BLaER1 treated with 17β-estradiol and CSF1 and Interleukin-3, amounts not matched to agents 10 nM and 100 nM (cell line): ENCODE data around the gene NPHP4.

Experiments used
- H3K27ac ChIP-seq, 11 experiments: shearing (Covaris generic); formaldehyde crosslinking; 2 replicates each; pipeline ENCODE4 v1.8.1; 2022
- H3K27me3 ChIP-seq, 11 experiments: shearing (Covaris generic); formaldehyde crosslinking; 2 replicates each; pipeline ENCODE4 v1.8.1; 2022
- H3K36me3 ChIP-seq, 11 experiments: shearing (Covaris generic); formaldehyde crosslinking; 2 replicates each; pipeline ENCODE4 v1.8.1; 2022
- H3K4me1 ChIP-seq, 10 experiments: shearing (Covaris generic); formaldehyde crosslinking; 2 replicates each; pipeline ENCODE4 v1.8.1; 2022
- H3K4me2 ChIP-seq, 11 experiments: shearing (Covaris generic); formaldehyde crosslinking; 2 replicates each; pipeline ENCODE4 v1.8.1; 2022
- H3K4me3 ChIP-seq, 10 experiments: shearing (Covaris generic); formaldehyde crosslinking; 2 replicates each; pipeline ENCODE4 v1.8.1; 2022
- H3K9ac ChIP-seq, 11 experiments: shearing (Covaris generic); formaldehyde crosslinking; 2 replicates each; pipeline ENCODE4 v1.8.1; 2022
- H3K9me3 ChIP-seq, 11 experiments: shearing (Covaris generic); formaldehyde crosslinking; replicated peaks in 1 of 11; 2 replicates each; pipeline ENCODE4 v1.8.1; 2022
- H4K20me1 ChIP-seq, 11 experiments: shearing (Covaris generic); formaldehyde crosslinking; 2 replicates each; pipeline ENCODE4 v1.8.1; 2022
- Cebpa-rat ChIP-seq, 11 experiments: shearing (Covaris generic); IDR thresholded peaks; 2 replicates each; pipeline ENCODE4 v1.8.1; 2022

NPHP4 gene

DNA sequence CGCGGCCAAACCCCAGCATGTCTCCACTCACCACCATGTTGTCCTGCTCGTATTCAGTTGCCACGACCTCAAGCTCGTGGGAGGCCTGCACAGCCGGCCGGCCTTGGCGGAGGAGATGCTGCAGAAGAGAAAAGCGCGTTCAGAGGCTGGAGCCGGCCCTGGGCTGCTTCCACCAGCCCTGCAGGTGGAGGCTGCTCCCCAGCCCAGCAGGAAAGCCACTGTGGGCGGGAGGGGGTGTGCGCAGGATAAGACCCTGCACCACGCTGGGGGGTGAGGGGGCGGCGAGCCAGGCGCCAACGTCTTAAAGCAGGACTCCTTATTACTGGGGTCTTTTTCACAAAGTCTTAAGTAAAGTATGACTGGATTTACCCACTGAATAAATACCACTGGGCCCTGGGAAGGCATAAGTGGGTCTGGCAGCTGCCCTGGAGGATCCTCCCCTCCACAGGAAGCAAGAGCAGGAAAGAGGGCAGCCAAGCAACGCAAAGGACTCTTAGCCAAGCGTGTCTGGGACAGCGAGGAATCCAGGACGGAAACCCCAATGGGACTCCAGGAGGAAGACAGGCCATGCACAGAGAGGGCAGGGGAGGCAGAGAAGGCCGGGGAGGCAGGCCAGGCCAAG lies 104.8 kb downstream of the NPHP4 start:
- H3K4me2 ChIP-seq: peak overlapping the region; percentile 72 to 97 (median 92)
- TF ChIP-seq Cebpa-rat (IDR thresholded peaks at IDR 0.05): no peak
- H3K27ac ChIP-seq: peak overlapping the region; percentile 88 to 99 (median 94)
- H3K9ac ChIP-seq: peak overlapping the region; percentile 65 to 90 (median 81)
- H3K9me3 ChIP-seq: peaks cover 12 to 36% (median 22%) of the 10 kb centered on the region in 11 experiments; a peak in 21 of 22 replicates
- peak overlapping the region in 8 of 10 experiments; percentile 2 to 46 (median 42); a peak in 13 of 20 replicates for H3K4me3 ChIP-seq
- peaks cover 14 to 45% (median 27%) of the 10 kb centered on the region in 11 experiments for H3K36me3 ChIP-seq
- H3K4me1 ChIP-seq: peaks cover 41 to 98% (median 88%) of the 10 kb centered on the region in 10 experiments
- peaks cover 0 to 11% (median 0%) of the 10 kb centered on the region in 11 experiments; a peak in 1 of 22 replicates for H3K27me3 ChIP-seq
- no peaks in the 10 kb centered on the region for H4K20me1 ChIP-seq

DNA sequence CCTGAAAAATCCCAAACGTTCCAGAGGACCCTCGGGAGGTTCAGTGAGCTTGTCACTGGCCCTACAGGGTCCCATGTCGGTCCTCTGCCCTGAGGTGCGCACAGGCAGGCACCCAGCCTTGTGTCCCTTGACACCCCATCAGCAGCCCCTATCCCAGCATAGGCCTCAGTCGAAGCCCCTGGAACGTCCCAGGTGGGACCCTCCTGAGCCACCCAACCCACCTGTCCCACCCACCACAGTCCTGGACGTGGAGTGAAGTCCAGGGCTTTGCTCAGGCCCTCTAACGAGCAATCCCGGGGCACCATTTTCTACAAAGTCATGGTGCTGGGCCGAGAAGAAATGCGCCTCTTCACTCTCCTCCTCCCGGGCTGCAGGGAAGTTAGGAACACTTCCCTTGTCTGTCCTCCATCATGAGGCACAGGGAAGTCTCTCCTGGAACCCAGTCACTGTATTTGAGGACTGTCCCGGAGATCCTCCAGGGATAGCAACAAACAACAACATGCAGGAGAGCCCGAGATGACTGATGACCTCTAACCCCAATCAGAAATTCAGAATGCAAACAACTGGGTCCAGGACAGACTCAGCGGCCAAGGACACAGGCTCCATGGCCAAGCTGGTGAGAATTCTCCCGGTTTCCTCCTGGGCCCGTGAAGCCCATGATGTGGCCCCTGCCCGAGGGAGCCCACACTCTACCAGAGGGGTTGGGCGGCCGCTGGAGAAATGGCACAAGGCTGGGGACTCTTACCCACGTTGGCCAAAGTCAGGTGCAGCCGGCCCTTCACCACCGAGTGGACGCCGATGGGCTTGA lies 105.5 kb downstream of the NPHP4 start:
- Histone ChIP-seq H3K9me3 (peaks cover 14 to 38% (median 28%) of the 10 kb centered on the region in 11 experiments), H4K20me1 (no peaks in the 10 kb centered on the region), H3K4me3 (peak overlapping the region in 7 of 10 experiments; percentile 32 to 46 (median 42); a peak in 11 of 20 replicates), H3K27ac (peak overlapping the region in 9 of 11 experiments; percentile 90 to 99 (median 94); a peak in 17 of 22 replicates), H3K4me2 (peak overlapping the region; percentile 72 to 97 (median 92)), H3K9ac (peak overlapping the region in 9 of 11 experiments; percentile 65 to 90 (median 82); a peak in 15 of 22 replicates), H3K27me3 (peaks cover 0 to 11% (median 0%) of the 10 kb centered on the region in 11 experiments; a peak in 1 of 22 replicates), H3K36me3 (peaks cover 17 to 46% (median 34%) of the 10 kb centered on the region in 11 experiments), H3K4me1 (peaks cover 41 to 91% (median 81%) of the 10 kb centered on the region in 10 experiments)
- TF ChIP-seq Cebpa-rat (IDR thresholded peaks at IDR 0.05): no peak

DNA sequence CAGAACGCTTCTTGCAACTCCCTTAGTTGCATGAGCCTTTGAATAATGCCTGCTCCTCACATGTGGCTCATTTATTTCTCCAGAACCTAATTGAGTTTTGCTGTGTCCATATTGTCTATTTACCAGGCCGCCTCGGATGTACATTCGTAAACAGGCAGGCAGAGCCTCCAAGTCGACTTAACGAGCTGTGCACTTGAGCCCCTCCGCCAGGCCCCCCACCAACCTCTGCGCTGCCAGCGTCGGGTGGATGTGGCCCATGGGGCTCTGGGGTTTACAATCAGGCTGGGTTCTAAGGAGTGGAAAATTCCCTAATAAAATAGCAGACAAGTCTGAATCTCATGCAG lies 106.1 kb downstream of the NPHP4 start:
- Histone ChIP-seq H4K20me1 (no peaks in the 10 kb centered on the region), H3K4me1 (peaks cover 41 to 84% (median 74%) of the 10 kb centered on the region in 10 experiments), H3K36me3 (peaks cover 23 to 52% (median 40%) of the 10 kb centered on the region in 11 experiments), H3K4me2 (peak overlapping the region in 8 of 11 experiments; percentile 82 to 97 (median 94); a peak in 16 of 22 replicates), H3K9ac (peak overlapping the region in 6 of 11 experiments; percentile 80 to 90 (median 84); a peak in 5 of 22 replicates), H3K27me3 (peaks cover 0 to 11% (median 0%) of the 10 kb centered on the region in 11 experiments; a peak in 1 of 22 replicates), H3K27ac (peak overlapping the region in 7 of 11 experiments; percentile 93 to 99 (median 95); a peak in 12 of 22 replicates), H3K4me3 (peak overlapping the region in 3 of 10 experiments; percentile 32 to 43 (median 41); a peak in 1 of 20 replicates), H3K9me3 (peaks cover 20 to 44% (median 34%) of the 10 kb centered on the region in 11 experiments)
- no peak for TF ChIP-seq Cebpa-rat (IDR thresholded peaks at IDR 0.05)

DNA sequence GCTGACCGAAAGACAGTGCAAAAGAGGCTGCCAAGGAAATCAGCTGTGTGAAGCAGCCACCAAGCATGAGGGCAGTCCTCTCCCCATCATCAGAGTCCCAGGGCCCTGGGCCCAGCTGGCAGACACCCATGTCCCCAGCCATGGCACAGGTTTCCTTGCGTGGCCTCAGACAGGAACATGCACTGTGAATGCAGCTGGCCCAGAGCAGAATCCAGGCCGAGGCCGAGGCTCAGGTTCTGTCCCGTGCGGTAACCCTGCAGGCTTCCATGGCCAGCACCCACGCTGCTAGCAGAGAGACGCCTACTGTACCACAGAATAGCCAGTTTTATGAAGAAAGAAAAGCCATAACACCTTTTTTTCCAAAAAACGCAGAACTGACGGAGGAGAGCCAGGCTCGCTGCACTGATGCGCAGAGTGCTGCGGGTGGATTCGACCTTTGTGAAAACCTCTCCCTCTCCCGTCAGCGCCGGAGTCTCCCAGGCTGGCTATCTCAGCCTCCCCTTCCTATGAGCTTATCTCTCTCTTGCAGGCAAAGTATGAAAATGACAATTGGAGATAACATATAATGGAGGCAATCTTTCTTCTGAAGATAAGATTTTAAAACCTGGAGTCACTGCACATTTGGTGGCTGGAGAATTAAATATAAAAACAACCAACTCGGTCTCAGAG lies 106.6 kb downstream of the NPHP4 start:
- Histone ChIP-seq H3K27me3 (peaks cover 0 to 9% (median 0%) of the 10 kb centered on the region in 11 experiments; a peak in 1 of 22 replicates), H3K4me3 (no peak overlapping the region), H4K20me1 (no peaks in the 10 kb centered on the region), H3K9me3 (peaks cover 25 to 49% (median 39%) of the 10 kb centered on the region in 11 experiments), H3K4me2 (peak overlapping the region in 7 of 11 experiments; percentile 82 to 97 (median 95); a peak in 14 of 22 replicates), H3K36me3 (peaks cover 28 to 57% (median 45%) of the 10 kb centered on the region in 11 experiments), H3K27ac (peak overlapping the region in 3 of 11 experiments; percentile 94 to 99 (median 95); a peak in 4 of 22 replicates), H3K9ac (peak overlapping the region in 1 of 11 experiments; percentile 86; a peak in 2 of 22 replicates), H3K4me1 (peaks cover 41 to 82% (median 69%) of the 10 kb centered on the region in 10 experiments)
- TF ChIP-seq Cebpa-rat (IDR thresholded peaks at IDR 0.05): no peak

DNA sequence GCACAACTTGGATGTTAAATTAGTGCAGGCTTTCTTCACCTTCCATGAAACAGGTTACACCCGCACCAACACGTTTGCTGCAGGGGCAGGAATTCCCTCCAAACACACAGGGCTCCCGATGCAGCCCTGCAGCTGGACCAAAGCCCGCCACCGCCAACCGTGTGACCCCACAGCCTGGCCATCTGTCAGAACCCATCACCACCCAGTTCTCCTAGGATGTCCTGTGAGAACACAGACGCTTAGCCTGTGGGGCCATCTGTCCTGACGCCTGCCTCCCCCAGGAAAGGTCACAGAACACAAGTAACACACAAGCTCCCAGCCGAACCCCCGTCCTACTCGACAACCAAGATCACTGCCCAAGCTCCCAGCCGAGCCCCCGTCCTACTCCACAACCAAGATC lies 108.1 kb downstream of the NPHP4 start:
- Histone ChIP-seq H3K27me3 (no peaks in the 10 kb centered on the region), H3K4me2 (peak overlapping the region in 6 of 11 experiments; percentile 1 to 43 (median 38); a peak in 7 of 22 replicates), H3K4me1 (peaks cover 26 to 80% (median 56%) of the 10 kb centered on the region in 10 experiments), H3K9me3 (peaks cover 38 to 64% (median 53%) of the 10 kb centered on the region in 11 experiments), H3K4me3 (no peak overlapping the region), H3K27ac (no peak overlapping the region), H4K20me1 (no peaks in the 10 kb centered on the region), H3K9ac (no peak overlapping the region), H3K36me3 (peaks cover 42 to 72% (median 58%) of the 10 kb centered on the region in 11 experiments)
- no peak for TF ChIP-seq Cebpa-rat (IDR thresholded peaks at IDR 0.05)

DNA sequence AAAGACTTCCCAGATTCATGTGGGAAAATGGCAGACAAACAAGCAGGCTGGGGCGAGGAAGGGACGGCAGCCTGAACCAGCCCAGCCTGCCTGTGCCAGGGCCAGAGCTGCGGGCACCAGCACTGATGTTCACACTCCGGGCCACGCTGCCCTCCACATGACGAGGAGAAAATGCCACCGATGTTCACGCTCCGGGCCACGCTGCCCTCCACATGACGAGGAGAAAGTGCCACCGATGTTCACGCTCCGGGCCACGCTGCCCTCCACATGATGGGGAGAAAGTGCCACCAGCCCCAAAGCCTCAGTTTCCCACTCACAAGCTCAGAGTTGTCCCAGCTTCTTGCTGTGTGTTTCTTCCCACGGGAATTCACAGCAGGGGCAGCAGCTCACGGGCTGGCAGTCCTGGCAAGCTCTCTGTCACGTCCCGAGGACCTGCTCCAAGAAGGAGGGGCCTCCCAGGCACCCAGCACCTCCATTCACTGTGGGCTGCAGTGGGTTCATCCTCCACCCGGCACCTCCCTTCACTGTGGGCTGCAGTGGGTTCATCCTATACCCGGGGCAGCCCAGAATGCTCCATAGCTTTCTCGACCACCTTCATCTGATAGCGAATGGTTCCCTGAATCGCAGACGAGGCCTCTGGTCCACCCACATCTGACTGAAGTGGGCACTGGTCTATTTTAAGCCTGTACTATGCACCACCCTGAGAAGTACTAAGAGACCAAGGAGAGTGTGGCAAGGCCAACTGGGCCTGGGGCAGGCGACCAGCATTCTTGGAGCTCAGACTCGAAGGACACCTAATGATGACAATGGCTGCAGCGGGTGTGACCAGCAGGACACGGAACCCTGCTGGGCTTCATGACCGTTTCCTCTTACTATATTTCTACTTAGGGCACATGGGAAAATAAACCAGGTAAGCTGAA lies 108.8 kb downstream of the NPHP4 start:
- Histone ChIP-seq H3K4me3 (no peak overlapping the region), H4K20me1 (no peaks in the 10 kb centered on the region), H3K4me1 (peaks cover 19 to 80% (median 56%) of the 10 kb centered on the region in 10 experiments), H3K36me3 (peaks cover 42 to 79% (median 61%) of the 10 kb centered on the region in 11 experiments), H3K27me3 (no peaks in the 10 kb centered on the region), H3K9me3 (peaks cover 38 to 66% (median 53%) of the 10 kb centered on the region in 11 experiments), H3K4me2 (peak overlapping the region in 6 of 11 experiments; percentile 1 to 43 (median 38); a peak in 9 of 22 replicates), H3K27ac (no peak overlapping the region), H3K9ac (no peak overlapping the region; a peak in 1 of 22 replicates)
- no peak for TF ChIP-seq Cebpa-rat (IDR thresholded peaks at IDR 0.05)

DNA sequence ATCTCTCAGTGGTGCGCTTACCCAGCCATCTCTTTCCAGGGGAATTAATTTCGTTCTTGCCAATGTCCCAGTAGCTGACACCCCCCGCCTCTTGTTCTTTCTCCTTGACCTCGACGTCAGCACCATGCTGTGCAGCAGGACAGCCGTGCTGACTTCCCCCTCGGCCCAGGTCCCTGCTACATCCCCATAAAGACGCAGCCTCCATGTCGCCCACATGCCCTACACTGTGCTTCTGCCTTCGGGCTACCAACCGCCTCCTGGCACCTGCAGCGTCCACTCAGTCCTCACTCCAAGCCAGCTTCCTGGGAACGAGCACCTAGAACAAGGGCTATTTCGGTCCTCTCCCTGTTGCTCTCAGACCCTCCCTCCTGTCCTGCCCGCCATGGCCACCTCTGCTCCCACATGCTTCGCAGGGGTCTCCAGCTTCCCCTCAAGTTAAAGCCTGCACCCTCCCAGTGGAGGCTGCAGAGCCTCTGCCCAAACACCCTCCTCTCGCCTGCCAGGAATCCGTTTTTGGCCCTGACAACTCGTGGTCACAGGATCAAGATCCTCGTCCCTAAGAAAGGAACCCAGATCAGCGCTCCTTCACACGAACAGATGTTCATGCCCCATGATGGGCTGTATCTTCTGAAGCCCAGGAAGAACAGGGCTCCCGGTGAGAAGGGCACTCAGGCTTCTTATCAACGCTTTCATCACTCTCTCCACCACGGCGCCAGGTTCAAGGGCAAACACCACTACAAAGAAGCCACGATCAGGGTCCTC lies 109.7 kb downstream of the NPHP4 start:
- TF ChIP-seq Cebpa-rat (IDR thresholded peaks at IDR 0.05): no peak
- Histone ChIP-seq H4K20me1 (no peaks in the 10 kb centered on the region), H3K4me3 (no peak overlapping the region), H3K27me3 (no peaks in the 10 kb centered on the region), H3K4me1 (peaks cover 11 to 80% (median 52%) of the 10 kb centered on the region in 10 experiments), H3K9me3 (peaks cover 38 to 66% (median 53%) of the 10 kb centered on the region in 11 experiments), H3K4me2 (peak overlapping the region in 5 of 11 experiments; percentile 1 to 43 (median 38); a peak in 7 of 22 replicates), H3K27ac (no peak overlapping the region), H3K9ac (no peak overlapping the region; a peak in 1 of 22 replicates), H3K36me3 (peaks cover 42 to 88% (median 65%) of the 10 kb centered on the region in 11 experiments)
